ENCODE measurements around the gene RGS1. TPM values are rescaled to one million over a fixed set of nuclear protein-coding genes. Genes with fewer than 3 reads are reported as not detected.

The RGS1 gene
- total and polyA plus RNA-seq, 2 of the 8 experiments (the other 6 are each of a cell fraction or from before 2014, with no cell fraction given) = not detected

- CTCF ChIA-PET (ENCODE audit: partially characterized antibody) = interaction anchor here (0.6 to 10.8 kb wide), 9 partner anchors 7 to 572 kb away, joined by 3 to 83 read pairs (median 4); no protein-coding TSS in a partner anchor
- FAIRE-seq = no peak
These were observed 1.9 kb downstream of the RGS1 start for GRCh38 chr1:192577145-192578140.

More at GRCh38 chr1:192577145-192578140, 1.9 kb downstream of the RGS1 start:
- POLR2A ChIA-PET (ENCODE audit: partially characterized antibody) = no interaction called here
- no peak overlapping the region for H3K14ac ChIP-seq (ENCODE audit: insufficient read length)
- no peak for TF ChIP-seq TEAD4 (IDR thresholded peaks at IDR 0.05; ENCODE audit: low read depth, low read length)
- no peak for TF ChIP-seq GABPA (IDR thresholded peaks at IDR 0.05; ENCODE audit: borderline replicate concordance, insufficient read depth, low read length)
- no peak overlapping the region for H2BK5ac ChIP-seq (ENCODE audit: low read depth, low read length)
- H4K5ac ChIP-seq (ENCODE audit: insufficient read length, low read depth, low read length) = no peak overlapping the region
- no peaks in the 10 kb centered on the region for H3K23me2 ChIP-seq (ENCODE audit: low read depth, low read length)
- no peaks in the 10 kb centered on the region for H3K36me3 ChIP-seq (ENCODE audit: control insufficient read depth in 2 of 4, insufficient read depth in 4 of 4, low read length in 3 of 4)
- H3K23ac ChIP-seq (ENCODE audit: insufficient read length) = no peak overlapping the region
- H3K79me2 ChIP-seq (ENCODE audit: control insufficient read depth in 1 of 2, insufficient read depth in 2 of 2, low read length in 2 of 2) = no peaks in the 10 kb centered on the region
- no peak overlapping the region for H2AFZ ChIP-seq (ENCODE audit: low read length)
- H3K4me1 ChIP-seq (replicated peaks in 1 of 4; ENCODE audit: control insufficient read depth in 3 of 4, insufficient read depth in 4 of 4, low read length in 3 of 4) = no peaks in the 10 kb centered on the region; a peak in 1 of 7 replicates
- H2BK120ac ChIP-seq (replicated peaks; ENCODE audit: low read depth, low read length) = no peak overlapping the region
- DNase-seq (ENCODE audit: low read depth in 1 of 2, low spot score in 2 of 2) = no peak
- no peaks in the 10 kb centered on the region for H3K79me1 ChIP-seq (ENCODE audit: low read depth, low read length)
- no peak overlapping the region for H3K56ac ChIP-seq (replicated peaks; ENCODE audit: insufficient read length, low read depth, low read length)
- H4K20me1 ChIP-seq (replicated peaks in 1 of 2; ENCODE audit: control insufficient read depth in 1 of 2, insufficient read depth in 2 of 2, low read length in 2 of 2) = no peaks in the 10 kb centered on the region
- H3K4ac ChIP-seq (replicated peaks; ENCODE audit: insufficient read length, low read depth, low read length) = no peak overlapping the region
- no peak overlapping the region for H3K27ac ChIP-seq (ENCODE audit: low read depth, low read length)
- no peaks in the 10 kb centered on the region for H3K27me3 ChIP-seq (replicated peaks in 1 of 4; ENCODE audit: control insufficient read depth in 3 of 4, extremely low read depth in 1 of 4, insufficient read depth in 3 of 4, low read length in 3 of 4)
- no peak overlapping the region for H3K9ac ChIP-seq (replicated peaks in 1 of 4; ENCODE audit: extremely low read depth in 1 of 4, low read depth in 3 of 4, low read length in 3 of 4)
- H4K91ac ChIP-seq (replicated peaks; ENCODE audit: insufficient read length, low read length) = no peak overlapping the region
- H3K18ac ChIP-seq (ENCODE audit: extremely low read depth, low read length) = no peak overlapping the region
- no peak overlapping the region for H2BK12ac ChIP-seq (ENCODE audit: low read depth, low read length)
- H3K9me3 ChIP-seq (ENCODE audit: insufficient read depth in 2 of 2, low read depth in 1 of 2, low read length in 1 of 2) = no peaks in the 10 kb centered on the region
- 98% methylated on average over 2 of the region's 2 CpGs; no CpG with 5 or more reads in 1 of the 2 experiments for WGBS, 2 experiments (ENCODE audit: extremely low coverage in 1 of 2, insufficient coverage in 1 of 2, insufficient read length in 1 of 2, insufficient replicate concordance in 2 of 2, low coverage in 1 of 2, low lambda C conversion rate in 2 of 2, missing lambda C conversion rate in 1 of 2)
- H3K4me2 ChIP-seq (ENCODE audit: insufficient read depth in 1 of 2, low read depth in 2 of 2, low read length in 2 of 2) = no peak overlapping the region
- no peak overlapping the region for H2AK5ac ChIP-seq (ENCODE audit: low read depth, low read length)
- no peak overlapping the region for H2BK20ac ChIP-seq (ENCODE audit: low read length)
- no peak overlapping the region for H4K8ac ChIP-seq (ENCODE audit: extremely low read depth, insufficient read depth, low read length)
- no peak overlapping the region for H2BK15ac ChIP-seq (ENCODE audit: low read length)
- no peak overlapping the region for H3K4me3 ChIP-seq (ENCODE audit: extremely low read depth in 1 of 4, insufficient read depth in 2 of 4, low read depth in 3 of 4, low read length in 4 of 4)
